Dermis blood vessel endothelial cell (primary cell): ENCODE data around the gene OLFM4. TPM values are rescaled to one million over a fixed set of nuclear protein-coding genes. Genes with fewer than 3 reads are reported as not detected.

Experiments used
- DNase-seq: peaks from one replicate; pipeline ENCODE4 v3.0.0; 2010
- total RNA-seq: library from RNA; depleted of rRNA; stranded (reverse); fragments of >200 nt; gene quantifications from 2 replicates; pipeline ENCODE4 v1.2.3, GENCODE V29; 2014

Gene OLFM4
- total RNA-seq, 1 donor from 2014 or later = 0.17 TPM

DNA sequence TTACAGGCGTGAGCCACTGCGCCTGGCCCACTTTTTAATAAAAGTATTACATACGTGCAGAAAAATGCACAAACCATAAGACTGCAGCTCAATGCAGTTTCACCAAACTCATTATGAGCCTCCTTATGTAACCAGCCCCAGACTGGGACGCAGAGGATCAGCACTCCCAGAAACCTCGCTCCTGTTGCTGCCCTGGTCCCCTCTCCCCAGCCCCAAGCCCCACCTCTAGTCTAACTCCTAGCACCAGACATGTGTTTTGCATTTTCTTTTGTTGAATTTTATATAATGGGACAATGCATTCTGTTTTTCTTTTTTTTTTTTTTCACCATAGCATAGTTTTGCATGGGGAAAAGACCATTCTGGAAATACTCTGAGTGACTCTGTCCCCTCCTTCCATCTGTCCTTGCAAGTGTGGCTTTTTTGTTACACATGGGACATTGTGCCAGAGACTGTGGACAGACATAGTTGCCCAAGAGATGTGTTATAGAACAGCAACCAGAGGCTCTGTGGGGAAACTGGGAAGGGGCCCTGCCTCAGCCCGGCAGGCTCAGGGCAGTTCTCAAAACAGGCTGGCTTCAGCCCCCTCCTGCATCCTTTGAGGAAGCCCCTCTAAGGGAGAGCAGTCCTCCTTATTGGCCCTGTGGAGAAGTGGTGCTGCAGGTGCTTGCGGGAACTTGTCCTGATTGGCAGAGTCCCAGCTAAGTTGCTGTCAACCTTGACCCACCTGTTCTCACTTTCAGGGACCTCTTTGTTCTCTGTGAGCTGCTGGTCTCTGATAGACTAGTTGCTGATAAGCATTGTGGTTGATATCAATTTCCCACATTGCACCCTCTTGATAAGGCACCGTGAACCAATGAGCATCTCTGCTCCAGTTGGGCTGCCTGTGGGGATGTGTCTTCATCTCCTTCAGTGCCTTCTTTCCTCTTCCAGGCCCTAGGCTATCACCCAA is 13.8 kb upstream of the OLFM4 start:
- no peak for DNase-seq

DNA sequence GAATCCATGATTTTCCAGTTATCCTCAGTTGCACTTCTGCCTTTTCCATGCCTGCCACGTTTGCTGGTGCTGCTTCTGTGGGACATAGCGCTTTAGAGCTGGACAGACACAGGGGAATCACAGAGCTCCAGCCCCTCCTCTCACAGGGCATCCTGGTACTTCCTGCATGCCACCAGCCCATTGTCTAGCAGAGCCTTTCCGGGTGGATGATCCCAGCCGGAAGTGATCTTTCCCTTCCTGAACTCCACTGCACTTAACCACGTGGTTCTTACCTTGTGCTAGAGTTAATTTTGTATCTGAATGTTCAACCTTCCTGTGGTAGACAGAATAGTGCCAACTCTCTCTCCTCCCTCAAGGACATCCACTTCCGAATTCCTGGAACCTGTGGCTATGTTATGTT is 12.6 kb upstream of the OLFM4 start:
- no peak for DNase-seq

DNA sequence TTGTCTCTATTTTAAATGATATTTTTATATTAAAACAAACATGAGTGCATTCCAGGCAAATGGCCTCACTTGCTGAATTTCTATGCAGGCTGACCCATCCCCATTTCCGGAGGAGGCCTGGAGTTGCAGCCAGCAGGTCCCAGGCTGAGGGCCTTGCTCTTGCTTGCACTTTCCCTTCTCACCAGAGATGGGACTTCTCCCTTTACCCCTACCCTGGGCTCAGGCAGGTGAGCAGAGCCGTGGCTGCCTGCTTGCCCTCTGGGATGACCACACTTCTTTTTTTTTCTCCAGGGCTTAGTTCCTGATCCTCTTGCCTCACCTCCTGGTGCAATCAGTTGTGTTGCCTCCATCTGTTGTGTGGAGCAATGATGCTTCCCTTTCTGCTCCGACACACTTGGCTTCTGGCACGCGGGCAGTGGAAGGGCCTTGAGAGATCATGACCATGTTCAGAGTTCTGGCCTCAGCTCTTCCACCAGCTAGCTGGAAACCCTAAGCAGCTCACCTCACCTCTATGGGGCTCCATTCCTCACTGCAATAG is 11.1 kb upstream of the OLFM4 start:
- no peak for DNase-seq

DNA sequence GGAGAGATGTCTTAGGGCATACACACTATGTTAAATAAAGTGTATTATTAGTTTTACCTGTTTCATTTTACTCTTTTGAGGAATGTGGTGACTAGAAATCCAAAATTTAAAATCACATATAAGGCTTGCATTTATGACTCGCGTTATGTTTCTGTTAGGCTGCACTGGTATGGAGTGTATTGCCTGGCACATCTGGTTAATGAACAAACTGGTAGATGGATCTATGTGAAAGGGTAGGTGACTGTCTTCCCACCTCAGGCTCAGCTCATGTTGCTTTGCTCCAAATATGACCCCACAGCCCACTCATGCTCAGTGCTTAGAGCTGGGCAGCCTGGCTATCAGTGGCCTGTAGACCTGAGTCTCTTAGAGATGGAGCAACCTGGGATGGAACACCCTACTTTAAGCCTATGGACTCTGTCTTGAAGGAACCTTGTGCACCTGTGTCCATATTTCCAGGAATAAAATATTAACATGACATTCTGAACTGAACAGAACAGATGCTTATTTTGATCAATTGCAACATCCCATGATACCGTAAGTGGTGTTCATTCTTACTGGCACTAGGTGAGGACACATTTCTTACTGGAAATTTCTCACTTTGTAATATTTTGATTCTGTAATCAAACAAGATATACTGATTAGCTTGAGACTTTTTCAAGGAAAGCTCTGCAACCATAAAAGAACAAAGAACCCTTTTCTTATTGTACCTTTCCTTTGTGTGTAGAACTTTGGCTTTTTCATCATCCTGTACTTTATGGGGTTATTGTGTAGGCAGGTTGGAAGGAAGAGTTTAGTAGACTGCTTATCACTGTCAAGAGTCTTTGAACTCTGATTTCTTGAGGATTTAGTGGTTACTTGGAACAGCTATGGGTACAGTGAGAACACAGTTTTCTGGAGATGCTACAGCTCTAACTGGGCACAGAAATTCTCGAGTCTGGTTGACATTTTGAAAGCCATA is 9.6 kb upstream of the OLFM4 start:
- DNase-seq = no peak

DNA sequence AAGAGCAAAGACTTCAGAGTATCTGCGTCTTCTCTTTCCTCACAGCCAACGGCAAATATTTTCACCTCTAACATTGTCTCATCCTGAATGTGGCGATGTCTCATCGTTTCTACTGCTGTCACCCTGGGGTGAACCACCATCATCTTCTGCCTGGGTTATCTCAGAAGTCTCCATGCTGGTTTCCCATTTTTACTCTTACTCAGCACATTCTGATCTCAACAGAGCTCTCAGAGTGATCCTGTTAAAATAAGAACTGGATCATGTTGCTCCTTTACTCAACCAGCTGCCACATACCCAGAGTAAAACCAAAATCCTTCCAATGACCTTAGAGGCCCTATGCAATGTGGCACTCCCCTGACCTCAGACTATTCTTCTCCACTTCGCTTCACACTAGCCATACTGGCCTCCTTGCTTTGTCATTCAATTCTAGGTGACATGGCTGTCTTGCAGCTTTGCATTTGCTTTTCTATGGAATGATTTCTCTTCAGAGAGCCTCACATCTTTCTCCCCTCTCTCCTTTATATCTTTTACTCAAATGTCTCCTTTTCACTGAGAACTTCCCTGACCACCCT is 7.8 kb upstream of the OLFM4 start:
- DNase-seq = no peak

DNA sequence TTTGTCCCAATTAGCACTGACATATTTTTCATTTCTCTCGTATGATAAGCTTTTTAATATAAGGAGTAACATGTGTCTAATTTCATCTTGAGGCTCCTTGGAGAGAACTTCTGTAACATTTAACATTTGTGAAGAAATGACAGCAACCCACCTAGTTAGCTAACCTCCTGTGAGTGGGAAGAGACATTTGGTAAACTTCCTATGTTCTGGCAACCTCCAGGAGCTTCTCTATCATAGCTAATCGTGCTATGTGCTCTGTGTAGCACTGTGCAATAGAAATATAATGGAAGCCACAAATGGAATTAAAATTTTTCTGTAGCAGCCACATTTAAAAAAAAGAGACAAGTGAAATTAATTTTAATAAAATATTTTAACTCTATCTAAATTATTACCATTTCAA is 5.4 kb upstream of the OLFM4 start:
- no peak for DNase-seq

DNA sequence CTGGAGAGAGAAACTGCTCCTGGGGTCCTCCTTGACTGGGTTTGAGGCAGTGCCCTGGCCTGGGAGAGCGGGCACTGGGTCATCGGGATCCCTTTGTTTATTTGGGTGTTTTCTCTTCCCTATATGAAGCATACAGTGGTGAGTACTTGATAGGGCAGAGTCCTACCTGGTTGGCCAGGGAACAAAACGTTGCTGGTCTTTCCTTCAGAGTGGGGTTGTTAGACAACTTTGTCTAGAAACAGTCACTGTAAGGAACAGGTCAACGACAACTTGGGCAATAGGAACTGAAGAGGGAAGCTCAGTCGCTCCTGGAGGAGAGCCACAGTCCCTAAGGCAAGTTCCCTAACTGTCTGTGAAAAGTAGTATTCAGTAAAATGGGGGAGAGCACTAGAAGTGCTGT is 550 bp upstream of the OLFM4 start:
- DNase-seq = no peak

DNA sequence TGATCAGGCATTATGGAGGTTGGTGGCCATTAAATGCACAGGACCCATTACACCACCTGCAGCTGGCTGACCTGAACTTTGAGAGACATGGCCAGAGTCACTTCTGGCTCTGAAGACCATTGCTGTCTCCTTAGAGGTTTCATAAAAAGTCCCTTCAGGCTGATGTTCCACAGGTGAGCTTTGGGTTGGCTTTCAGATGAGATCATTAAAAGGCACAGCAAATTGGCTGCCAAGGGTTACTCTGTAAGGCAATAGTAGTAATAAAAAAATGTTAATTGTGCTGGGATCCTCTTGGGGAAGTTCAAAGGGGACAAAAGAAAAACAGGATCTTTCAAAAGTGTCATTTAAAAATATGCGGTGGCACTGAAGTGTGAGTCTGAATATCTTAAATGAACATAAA is 4.2 kb downstream of the OLFM4 start:
- DNase-seq = no peak

DNA sequence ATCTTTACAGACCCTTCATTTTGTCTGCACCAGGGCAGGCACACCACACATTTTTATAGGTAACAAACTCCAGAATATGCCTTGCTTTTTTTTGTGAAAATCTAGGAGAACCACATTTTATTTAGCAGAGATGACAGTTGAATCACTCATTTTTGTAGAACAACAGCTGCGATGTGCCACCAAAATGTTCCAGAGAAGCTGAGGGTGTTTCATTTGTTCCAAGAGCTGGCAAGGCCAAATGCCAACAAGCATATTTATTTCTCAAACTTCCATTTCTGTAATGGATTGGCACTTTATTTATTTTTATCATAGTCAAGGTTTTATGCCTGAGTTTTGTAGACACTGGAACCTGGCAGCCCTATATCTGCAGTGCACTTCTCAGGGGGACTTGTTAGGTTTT is 10.4 kb downstream of the OLFM4 start:
- DNase-seq = no peak

DNA sequence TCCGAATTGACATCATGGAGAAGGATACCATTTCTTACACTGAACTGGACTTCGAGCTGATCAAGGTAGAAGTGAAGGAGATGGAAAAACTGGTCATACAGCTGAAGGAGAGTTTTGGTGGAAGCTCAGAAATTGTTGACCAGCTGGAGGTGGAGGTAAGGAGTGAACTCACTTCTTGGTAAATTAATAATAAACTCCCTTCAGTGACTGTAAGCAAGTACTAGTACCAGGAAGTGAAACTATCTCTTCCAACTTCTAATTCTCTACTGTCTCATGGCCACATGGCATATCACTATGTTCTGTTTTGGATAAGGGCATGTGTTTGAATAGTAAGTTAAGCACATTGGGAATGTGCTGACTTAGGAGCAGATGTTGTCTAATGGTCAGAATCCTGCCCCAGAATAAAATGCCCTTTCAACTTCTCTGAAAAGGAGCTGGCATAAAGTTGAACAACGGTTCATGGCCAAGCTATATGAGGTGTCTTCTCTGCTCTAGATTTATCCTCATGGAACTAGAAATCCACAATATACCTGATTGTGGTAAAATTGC is 13.4 kb downstream of the OLFM4 start:
- no peak for DNase-seq

DNA sequence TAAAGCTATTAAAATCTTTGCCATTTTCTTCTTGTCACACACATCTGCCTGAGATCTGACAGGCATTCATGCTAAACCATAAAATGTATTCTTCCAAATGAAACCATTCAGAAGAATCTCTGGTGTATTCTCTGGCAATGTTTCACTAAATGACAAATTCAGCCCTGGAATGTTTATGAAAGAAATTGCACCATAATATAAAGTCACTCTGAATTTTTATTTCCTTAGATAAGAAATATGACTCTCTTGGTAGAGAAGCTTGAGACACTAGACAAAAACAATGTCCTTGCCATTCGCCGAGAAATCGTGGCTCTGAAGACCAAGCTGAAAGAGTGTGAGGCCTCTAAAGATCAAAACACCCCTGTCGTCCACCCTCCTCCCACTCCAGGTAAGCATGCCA is 14.3 kb downstream of the OLFM4 start:
- DNase-seq = no peak

DNA sequence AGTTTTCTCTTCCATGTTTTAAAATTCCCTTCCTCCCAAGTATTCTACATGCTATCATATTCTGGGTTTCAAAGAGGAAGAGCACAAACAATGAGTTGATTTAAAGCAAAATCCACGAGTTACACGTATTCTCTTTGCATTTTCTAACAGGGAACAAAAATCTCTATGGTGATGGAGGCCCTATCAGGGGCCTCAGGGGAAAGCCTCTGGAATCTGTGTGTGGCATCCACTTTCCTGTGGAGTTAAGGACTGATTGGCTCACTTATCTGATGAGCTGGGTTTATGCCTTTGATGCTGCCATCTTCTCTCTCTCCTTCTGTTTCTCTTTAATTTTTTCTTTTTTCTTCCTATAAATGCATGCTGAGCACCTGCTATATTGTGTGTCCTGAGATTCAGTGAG is 14.8 kb downstream of the OLFM4 start:
- DNase-seq = no peak

DNA sequence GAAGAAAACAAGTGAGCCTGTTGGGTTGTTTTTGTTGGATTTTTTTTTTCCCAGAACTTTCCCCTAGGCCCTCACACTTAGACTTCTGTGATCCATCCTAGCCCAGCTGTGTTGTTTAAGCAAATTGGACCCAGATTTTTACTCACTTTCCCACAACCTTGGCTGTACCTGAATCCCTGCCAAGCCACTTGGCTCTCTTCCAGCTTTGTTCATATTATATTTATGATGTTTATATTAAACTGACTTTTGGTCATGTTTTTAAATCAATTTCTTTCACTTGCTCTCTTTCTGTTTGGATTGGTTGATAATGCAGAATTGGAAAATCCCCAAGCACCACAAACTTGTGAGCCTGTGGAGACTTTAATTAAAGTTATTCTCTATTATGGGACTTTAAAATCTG is 16.6 kb downstream of the OLFM4 start:
- peak; percentile 14 for DNase-seq

DNA sequence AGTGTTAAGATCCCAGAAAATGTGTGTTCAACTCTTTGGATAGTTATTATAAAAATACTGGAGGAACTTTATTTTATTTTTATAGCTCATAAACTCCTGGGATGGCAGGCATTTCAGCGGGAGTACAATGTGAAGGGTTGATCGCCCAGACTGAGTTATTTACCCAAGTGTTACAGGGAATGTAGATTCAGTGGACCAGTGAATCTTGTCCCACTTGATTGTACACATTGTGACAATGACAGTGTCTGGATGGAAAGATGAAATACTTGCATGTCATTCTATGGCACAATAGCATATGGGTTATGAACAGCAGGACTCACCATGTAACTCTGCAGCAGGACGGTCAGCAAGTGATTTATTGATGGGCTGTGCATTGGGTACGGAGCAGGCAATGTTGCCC is 20.3 kb downstream of the OLFM4 start:
- no peak for DNase-seq

DNA sequence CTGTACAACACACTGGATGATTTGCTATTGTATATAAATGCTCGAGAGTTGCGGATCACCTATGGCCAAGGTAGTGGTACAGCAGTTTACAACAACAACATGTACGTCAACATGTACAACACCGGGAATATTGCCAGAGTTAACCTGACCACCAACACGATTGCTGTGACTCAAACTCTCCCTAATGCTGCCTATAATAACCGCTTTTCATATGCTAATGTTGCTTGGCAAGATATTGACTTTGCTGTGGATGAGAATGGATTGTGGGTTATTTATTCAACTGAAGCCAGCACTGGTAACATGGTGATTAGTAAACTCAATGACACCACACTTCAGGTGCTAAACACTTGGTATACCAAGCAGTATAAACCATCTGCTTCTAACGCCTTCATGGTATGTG is 21.5 kb downstream of the OLFM4 start:
- DNase-seq = no peak

DNA sequence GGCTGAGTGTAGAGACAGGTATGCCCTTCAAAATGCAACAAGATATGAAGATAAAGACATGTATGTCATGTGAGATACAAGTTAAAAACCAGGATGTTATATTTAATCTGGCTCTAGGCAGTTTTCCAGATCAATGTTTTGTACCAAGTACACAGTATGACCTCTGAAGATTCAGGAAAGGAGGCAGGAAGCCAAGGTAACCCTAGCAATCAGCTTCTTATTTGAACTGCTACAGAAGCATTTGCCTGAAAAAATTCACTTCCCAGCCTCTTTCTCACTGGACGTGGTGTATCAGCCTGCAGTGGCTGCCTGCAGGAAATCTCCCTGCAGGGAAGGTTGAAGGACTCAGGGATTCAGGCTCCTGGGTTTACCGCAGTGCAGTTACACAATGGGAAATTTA is 24.1 kb downstream of the OLFM4 start:
- DNase-seq = no peak

DNA sequence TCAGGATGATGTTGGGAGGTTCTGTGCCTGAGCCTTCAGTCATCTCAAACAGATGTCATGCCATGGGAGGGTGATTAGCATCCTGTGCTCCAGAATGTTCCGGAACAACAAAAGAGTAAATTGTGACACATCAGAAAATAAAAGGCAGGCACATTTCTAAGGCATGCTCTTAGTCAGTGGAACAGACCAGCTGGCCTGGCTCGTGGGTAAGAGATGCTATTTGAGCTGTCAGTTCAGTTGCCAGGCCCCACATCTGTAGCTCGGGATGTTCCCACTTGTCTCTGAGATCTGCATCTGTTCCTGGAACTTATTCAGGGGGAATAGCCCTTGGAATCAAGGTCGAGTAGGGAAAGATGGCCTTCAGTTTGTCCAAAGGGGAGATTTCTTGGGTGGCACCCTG is 26.0 kb downstream of the OLFM4 start:
- DNase-seq = no peak

DNA sequence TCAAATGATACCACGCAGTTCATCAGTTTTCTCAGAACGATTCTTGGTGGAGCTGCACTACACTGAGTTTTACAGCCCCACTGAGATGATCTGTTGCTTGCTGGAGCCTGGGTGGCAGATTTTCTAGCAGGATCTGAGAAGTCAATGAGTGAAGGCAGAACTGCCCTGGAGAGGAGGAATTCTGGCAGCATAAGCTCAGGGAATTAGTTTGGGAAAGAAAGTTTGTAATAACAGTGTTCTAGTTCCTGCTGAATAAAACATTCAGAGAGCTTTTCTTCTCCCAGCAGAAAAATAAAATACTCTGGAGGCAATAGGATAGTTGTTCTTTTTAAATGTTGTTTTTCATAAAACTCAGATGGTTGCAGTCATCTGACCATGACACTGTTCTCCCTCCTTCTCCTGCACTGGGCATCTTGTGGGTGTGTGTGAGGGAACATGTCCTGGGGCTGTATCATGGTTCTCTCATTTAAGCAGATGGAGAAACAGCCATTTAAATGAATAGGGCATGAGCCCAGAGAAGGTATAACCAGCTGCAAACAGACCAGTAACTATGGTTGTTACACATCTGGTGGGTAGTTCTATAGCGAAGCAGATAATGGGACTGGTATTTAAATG is 29.6 kb downstream of the OLFM4 start:
- DNase-seq = no peak

DNA sequence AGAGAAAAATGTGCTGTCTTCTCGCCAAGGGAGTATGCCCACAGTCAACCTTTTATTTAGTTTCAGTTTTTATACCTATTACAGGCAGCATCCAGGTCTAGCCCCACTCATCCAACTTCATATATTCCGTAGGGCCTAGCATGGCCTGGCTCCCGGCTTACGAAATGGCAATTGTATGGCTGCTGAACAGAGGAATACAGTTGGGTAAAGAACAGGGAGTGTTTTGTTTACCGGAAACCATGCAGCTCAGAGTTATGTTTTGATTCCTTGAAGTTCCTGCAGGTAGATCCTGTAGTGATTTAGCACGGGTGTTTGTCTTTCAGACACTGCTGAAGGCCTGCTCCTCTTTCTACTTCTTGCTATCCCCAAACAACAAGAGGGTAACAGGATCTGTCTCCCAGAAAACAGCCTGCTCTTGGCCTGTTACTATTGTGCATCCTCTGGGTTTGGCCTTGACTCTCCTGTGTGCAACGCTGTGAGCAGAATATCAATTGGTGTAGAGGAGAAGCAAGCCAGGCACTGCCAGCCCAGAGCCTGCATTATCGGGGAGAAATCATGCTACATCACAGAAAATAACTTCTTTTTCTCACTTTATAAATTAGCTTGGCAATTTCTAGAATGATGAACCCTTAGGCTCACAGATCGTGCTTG is 32.4 kb downstream of the OLFM4 start:
- no peak for DNase-seq

DNA sequence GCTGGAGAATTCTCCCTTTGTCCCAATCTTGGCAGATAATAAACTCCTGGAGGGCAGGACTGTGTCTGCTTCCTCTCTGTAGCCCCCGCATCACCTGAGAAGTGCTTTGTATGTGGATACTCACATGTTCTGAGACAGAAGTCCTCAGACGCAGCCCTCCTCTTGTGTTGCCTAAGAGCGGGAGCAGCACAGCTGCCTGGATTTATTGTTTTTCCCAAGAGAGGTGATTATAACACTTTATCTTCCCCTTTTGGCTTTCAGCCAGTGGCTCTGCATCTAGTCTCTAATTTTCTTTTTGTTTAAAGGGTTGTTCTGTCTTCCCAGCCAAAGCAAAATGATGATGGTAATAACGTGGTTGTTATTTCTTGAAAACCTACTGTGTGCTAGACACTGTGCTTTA is 36.1 kb downstream of the OLFM4 start:
- DNase-seq = no peak

DNA sequence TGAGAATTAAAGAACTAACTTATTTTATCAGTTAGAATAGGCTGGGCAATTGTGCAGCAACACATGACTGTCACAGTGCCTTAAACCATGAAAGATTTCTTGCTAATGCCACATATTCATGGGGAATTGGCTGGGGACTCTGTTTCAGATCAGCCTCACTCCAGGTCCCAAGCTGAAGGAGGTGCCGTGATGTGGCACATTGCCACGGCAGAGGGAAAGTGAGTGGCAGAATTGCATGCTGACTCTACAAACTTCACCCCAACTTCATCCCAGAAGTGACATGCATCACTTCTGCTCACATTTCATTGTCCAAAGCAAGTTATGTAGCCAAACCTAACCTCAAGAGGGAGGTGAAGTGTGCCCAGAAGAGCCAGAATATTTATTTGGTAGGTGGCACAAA is 37.8 kb downstream of the OLFM4 start:
- DNase-seq = no peak
